Measurements from ENCODE around the gene ETNPPL.

DNA sequence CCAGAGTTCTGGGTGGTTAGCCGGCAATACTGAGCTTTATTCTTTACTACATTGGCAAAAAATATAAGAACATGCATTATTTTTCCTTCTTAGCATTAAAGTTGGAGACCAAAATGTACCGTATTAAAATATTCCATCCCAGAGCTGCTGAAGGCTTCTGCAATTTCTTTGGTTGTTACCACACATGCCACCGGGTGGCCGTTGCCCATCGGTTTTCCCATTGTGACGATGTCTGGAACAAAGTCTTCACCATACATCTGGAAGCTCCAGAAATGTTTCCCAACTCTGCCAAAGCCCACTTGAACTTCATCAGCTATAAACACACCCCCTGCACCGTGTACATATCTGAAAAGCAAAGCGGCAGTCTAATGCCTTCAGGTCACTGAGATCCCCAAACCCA is 13.7 kb downstream of the ETNPPL start:
- TF ChIP-seq FOXM1 (IDR thresholded peaks at IDR 0.05; ENCODE audit: borderline replicate concordance, low read depth) = no peak
- no peak for TF ChIP-seq TEAD4 (IDR thresholded peaks at IDR 0.05)
- TF ChIP-seq TCF12 (IDR thresholded peaks at IDR 0.05; ENCODE audit: low read depth) = no peak

All from Ishikawa (cell line).